Measurements from ENCODE around the gene FNTB.

- TF ChIP-seq GATA2 (IDR thresholded peaks at IDR 0.05; ENCODE audit: low read depth, low read length) (no peak), GATA3 (IDR thresholded peaks at IDR 0.05; ENCODE audit: low read depth, low read length) (no peak)
These were observed 31.4 kb upstream of the FNTB start for GRCh38 chr14:64955297-64955696.
